Placental epithelial cell (primary cell): ENCODE results near the gene KIR2DL3. TPM values are rescaled to one million over a fixed set of nuclear protein-coding genes. Genes with fewer than 3 reads are reported as not detected.

ENCODE experiments used
- small RNA-seq: library from RNA; depleted of rRNA; stranded (forward); fragments of <200 nt; gene quantifications from one replicate; pipeline ENCODE3, GENCODE V24; 2012
- total RNA-seq: library from RNA; depleted of rRNA; stranded (reverse); fragments of >200 nt; gene quantifications from 2 replicates; pipeline ENCODE4 v1.2.3, GENCODE V29; 2012

KIR2DL3 gene
- total RNA-seq = not detected in 2 replicates

DNA sequence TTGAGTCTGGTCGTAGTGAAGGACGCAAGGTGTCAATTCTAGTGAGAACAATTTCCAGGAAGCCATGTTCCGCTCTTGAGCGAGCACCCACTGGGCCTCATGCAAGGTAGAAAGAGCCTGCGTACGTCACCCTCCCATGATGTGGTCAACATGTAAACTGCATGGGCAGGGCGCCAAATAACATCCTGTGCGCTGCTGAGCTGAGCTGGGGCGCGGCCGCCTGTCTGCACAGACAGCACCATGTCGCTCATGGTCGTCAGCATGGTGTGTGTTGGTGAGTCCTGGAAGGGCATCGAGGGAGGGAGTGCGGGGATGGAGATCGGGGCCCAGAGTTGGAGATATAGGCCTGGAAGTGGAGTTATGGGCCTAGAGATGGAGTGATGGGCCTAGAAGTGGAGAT is at the start of gene KIR2DL3:
Gene KIR2DL3 (plus strand): TSS at position 208 of the 400 bp plus-strand sequence. CDS start 33 bp downstream, at position 241.

DNA sequence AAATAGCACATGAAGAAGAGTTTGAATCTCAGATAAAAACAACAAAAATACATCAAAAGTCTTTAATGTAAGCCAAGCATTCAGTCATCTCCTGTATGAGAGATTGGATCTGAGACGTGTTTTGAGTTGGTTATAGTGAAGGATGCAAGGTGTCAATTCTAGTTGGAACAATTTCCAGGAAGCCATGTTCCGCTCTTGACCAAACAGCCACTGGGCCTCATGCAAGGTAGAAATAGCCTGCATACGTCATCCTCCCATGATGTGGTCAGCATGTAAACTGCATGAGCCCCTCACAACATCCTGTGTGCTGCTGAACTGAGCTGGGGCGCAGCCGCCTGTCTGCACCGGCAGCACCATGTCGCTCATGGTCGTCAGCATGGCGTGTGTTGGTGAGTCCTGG is 14.2 kb upstream of the KIR2DL3 start, which contains the start of gene KIR3DL3:
Gene KIR3DL3 (plus strand): TSS at position 301 of the 400 bp plus-strand sequence. CDS start 55 bp downstream, at position 356.

DNA sequence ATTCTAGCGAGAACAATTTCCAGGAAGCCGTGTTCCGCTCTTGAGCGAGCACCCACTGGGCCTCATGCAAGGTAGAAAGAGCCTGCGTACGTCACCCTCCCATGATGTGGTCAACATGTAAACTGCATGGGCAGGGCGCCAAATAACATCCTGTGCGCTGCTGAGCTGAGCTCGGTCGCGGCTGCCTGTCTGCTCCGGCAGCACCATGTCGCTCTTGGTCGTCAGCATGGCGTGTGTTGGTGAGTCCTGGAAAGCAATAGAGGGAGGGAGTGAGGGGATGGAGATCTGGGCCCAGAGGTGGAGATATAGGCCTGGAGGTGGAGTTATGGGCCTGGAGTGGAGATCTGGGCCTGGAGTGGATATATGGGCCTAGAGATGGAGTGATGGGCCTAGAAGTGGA is 31.3 kb downstream of the KIR2DL3 start, which contains the start of gene KIR2DL1:
Gene KIR2DL1 (plus strand): TSS at position 148 of the 400 bp plus-strand sequence. CDS start 58 bp downstream, at position 206.

Small RNA genes lying within 50 kb of the gene (small RNA-seq; reads per million reads assigned to genes)
- gene AC245128.2 (not detected), gene KIR3DP1 (not detected)

Other genes starting within 250 kb of the KIR2DL3 start
- gene LAIR2, start 235.7 kb upstream of the KIR2DL3 start, total RNA-seq = not detected in 2 replicates
- not detected in 2 replicates for gene LILRA2, start 164.7 kb upstream of the KIR2DL3 start, total RNA-seq
- under 0.01 TPM in 1 of 2 replicates, not detected in the other for gene LILRA1, start 144.9 kb upstream of the KIR2DL3 start, total RNA-seq
- not detected in 2 replicates for gene LILRB1, start 108.0 kb upstream of the KIR2DL3 start, total RNA-seq
- gene LILRB4, start 75.5 kb upstream of the KIR2DL3 start, total RNA-seq = not detected in 2 replicates
- not detected in 2 replicates for gene KIR3DL3, start 14.1 kb upstream of the KIR2DL3 start, total RNA-seq
- not detected in 2 replicates for gene KIR2DL1, start 31.3 kb downstream of the KIR2DL3 start, total RNA-seq
- not detected in 2 replicates for gene KIR2DL4, start 65.1 kb downstream of the KIR2DL3 start, total RNA-seq
- gene KIR3DL1, start 78.0 kb downstream of the KIR2DL3 start, total RNA-seq = not detected in 2 replicates
- not detected in 2 replicates for gene KIR2DS4, start 94.2 kb downstream of the KIR2DL3 start, total RNA-seq
- gene KIR3DL2, start 111.9 kb downstream of the KIR2DL3 start, total RNA-seq = under 0.01 TPM in 1 of 2 replicates, not detected in the other
- gene FCAR, start 135.7 kb downstream of the KIR2DL3 start, total RNA-seq = not detected in 2 replicates
- not detected in 2 replicates for gene NCR1, start 167.6 kb downstream of the KIR2DL3 start, total RNA-seq
- 0.33 TPM in 1 of 2 replicates, not detected in the other for gene NLRP7, start 209.0 kb downstream of the KIR2DL3 start, total RNA-seq
- 21.2 and 23.0 TPM in 2 replicates for gene NLRP2, start 227.9 kb downstream of the KIR2DL3 start, total RNA-seq